Natural killer cell (primary cell): Measurements from ENCODE around the gene CHFR. TPM values are rescaled to one million over a fixed set of nuclear protein-coding genes. Genes with fewer than 3 reads are reported as not detected.
"Not testable (repeated sequence)": the region's sequence is repeated elsewhere in the genome, so short reads cannot be mapped to it uniquely, and the experiment has no call there.

Experiments used
- ATAC-seq, 3 donors: fragments of 150-1000 bp in 2 of 3; fragments of 200-7000 bp in 1 of 3; cut with Tn5 transposase; 1 replicate in 1 of 3; 2 replicates in 2 of 3; pipeline ENCODE4 v1.10.0; 2021; ENCODE audit warnings: mild to moderate bottlenecking in 2 of 3, moderate library complexity in 2 of 3
- DNase-seq, 2 donors: peaks; one replicate each; pipeline versions ENCODE4 v3.0.0 to v3.0.0-alpha.2; 2013 to 2021; ENCODE audit warnings: mixed read lengths in 1 of 2
- H3K27ac ChIP-seq: one replicate; pipeline ENCODE4 v1.5.1; 2013; ENCODE audit warnings: mild to moderate bottlenecking, low read length
- H3K27me3 ChIP-seq: one replicate; pipeline ENCODE4 v1.6.1; 2013; ENCODE audit warnings: low read length; ENCODE audit not compliant: control insufficient read depth, insufficient read depth
- H3K36me3 ChIP-seq: one replicate; pipeline ENCODE4 v1.6.1; 2013; ENCODE audit warnings: low read length; ENCODE audit not compliant: control insufficient read depth, insufficient read depth
- H3K4me1 ChIP-seq: one replicate; pipeline ENCODE4 v1.6.1; 2013; ENCODE audit warnings: low read length; ENCODE audit not compliant: control insufficient read depth, insufficient read depth
- H3K4me3 ChIP-seq: one replicate; pipeline ENCODE4 v1.5.1; 2013; ENCODE audit warnings: low read length
- H3K9me3 ChIP-seq: one replicate; pipeline ENCODE4 v1.6.1; 2013; ENCODE audit warnings: low read length; ENCODE audit not compliant: control insufficient read depth, insufficient read depth
- H3K27ac Mint-ChIP-seq, 2 donors: one replicate each; pipeline ENCODE4 v1.8.0; 2022; ENCODE audit warnings: mild to moderate bottlenecking in 2 of 2, mixed read lengths in 2 of 2, moderate library complexity in 1 of 2
- H3K27me3 Mint-ChIP-seq, 2 donors: one replicate each; pipeline ENCODE4 v1.8.0; 2022; ENCODE audit warnings: low read depth in 2 of 2, mixed read lengths in 2 of 2
- H3K36me3 Mint-ChIP-seq: one replicate; pipeline ENCODE4 v1.8.0; 2022; ENCODE audit warnings: mixed read lengths
- H3K4me1 Mint-ChIP-seq, 2 donors: one replicate each; pipeline ENCODE4 v1.8.0; 2022; ENCODE audit warnings: mixed read lengths in 2 of 2
- H3K4me3 Mint-ChIP-seq: one replicate; pipeline ENCODE4 v1.8.0; 2022; ENCODE audit warnings: mild to moderate bottlenecking, moderate library complexity, mixed read lengths
- H3K9me3 Mint-ChIP-seq, 2 donors: one replicate each; pipeline ENCODE4 v1.8.0; 2022; ENCODE audit warnings: mixed read lengths in 2 of 2
- WGBS: methylation state at CpG from one replicate; pipeline ENCODE4 v1.1.7; 2013; ENCODE audit warnings: missing lambda C conversion rate; ENCODE audit not compliant: insufficient coverage; 5-methylcytosine and 5-hydroxymethylcytosine counted together
- intact Hi-C: fragments of 100-400 bp; cut with micrococcal nuclease; formaldehyde crosslinking; loops from one replicate; pipeline ENCODE4 v1.14.2; 2022
- total RNA-seq, 4 donors: library from RNA; stranded (reverse); fragments of 120-200 nt in 1 of 4; gene quantifications; one replicate each; pipeline versions ENCODE4 v1.2.3 to v1.2.4, GENCODE V29; 2013 to 2022
- TF ChIP-seq, protein P1 (sequence below): fragments of 200-600 bp; IDR thresholded peaks from one replicate; pipeline ENCODE4 v1.8.0; 2022; ENCODE audit warnings: antibody characterized with exemption

CHFR gene
- total RNA-seq, 3 donors from 2014 or later (not counting 1 experiment from before 2014, with no cell fraction given), result 161 to 170 (median 168) TPM

- Histone ChIP-seq H3K4me1 (peaks cover 6% of the 10 kb centered on the region), H3K27ac (no peak overlapping the region), H3K9me3 (no peaks in the 10 kb centered on the region), H3K36me3 (peaks cover 8% of the 10 kb centered on the region), H3K27me3 (no peaks in the 10 kb centered on the region), H3K4me3 (no peak overlapping the region)
- H3K4me1 Mint-ChIP-seq, result peaks cover 17 to 28% of the 10 kb centered on the region in 2 donors
- DNase-seq (no peak), ATAC-seq (no peak)
- 95% methylated on average over 7 of the region's 7 CpGs for WGBS
- H3K27ac Mint-ChIP-seq, result peak overlapping the region; percentile 4 to 26
- intact Hi-C loops, result no loop called here
- no peaks in the 10 kb centered on the region for H3K9me3 Mint-ChIP-seq
- TF ChIP-seq, protein P1, sequence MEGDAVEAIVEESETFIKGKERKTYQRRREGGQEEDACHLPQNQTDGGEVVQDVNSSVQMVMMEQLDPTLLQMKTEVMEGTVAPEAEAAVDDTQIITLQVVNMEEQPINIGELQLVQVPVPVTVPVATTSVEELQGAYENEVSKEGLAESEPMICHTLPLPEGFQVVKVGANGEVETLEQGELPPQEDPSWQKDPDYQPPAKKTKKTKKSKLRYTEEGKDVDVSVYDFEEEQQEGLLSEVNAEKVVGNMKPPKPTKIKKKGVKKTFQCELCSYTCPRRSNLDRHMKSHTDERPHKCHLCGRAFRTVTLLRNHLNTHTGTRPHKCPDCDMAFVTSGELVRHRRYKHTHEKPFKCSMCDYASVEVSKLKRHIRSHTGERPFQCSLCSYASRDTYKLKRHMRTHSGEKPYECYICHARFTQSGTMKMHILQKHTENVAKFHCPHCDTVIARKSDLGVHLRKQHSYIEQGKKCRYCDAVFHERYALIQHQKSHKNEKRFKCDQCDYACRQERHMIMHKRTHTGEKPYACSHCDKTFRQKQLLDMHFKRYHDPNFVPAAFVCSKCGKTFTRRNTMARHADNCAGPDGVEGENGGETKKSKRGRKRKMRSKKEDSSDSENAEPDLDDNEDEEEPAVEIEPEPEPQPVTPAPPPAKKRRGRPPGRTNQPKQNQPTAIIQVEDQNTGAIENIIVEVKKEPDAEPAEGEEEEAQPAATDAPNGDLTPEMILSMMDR, result no peak
- no peaks in the 10 kb centered on the region for H3K27me3 Mint-ChIP-seq
- no peak overlapping the region for H3K4me3 Mint-ChIP-seq
- no peaks in the 10 kb centered on the region for H3K36me3 Mint-ChIP-seq
Measured at GRCh38 chr12:132881818-132882217, 5.6 kb downstream of the CHFR start.

DNA sequence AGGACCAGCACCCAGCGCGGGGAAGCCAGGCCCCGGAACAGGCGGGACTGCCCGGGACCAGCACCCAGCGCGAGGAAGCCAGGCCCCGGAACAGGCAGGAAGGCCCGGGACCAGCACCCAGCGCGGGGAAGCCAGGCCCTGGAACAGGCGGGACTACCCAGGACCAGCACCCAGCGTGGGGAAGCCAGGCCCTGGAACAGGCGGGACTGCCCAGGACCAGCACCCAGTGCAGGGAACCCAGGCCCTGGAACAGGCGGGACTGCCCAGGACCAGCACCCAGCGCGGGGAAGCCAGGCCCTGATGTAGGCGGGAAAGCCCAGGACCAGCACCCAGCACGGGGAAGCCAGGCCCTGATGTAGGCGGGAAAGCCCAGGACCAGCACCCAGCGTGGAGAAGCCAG is 12.8 kb downstream of the CHFR start:
- peaks cover 61% of the 10 kb centered on the region for H3K36me3 ChIP-seq
- H3K27ac ChIP-seq, result not testable (repeated sequence)

GRCh38 chr12:132874175-132874574 is 13.2 kb downstream of the CHFR start:
- peak overlapping the region in 1 of 2 donors; percentile 61 for H3K27ac Mint-ChIP-seq
- peaks cover 0 to 5% of the 10 kb centered on the region in 2 donors for H3K4me1 Mint-ChIP-seq

More for the DNA sequence above, 12.8 kb downstream of the CHFR start:
- H3K27me3 Mint-ChIP-seq, H3K9me3 Mint-ChIP-seq, DNase-seq, H3K36me3 Mint-ChIP-seq, H3K4me3 ChIP-seq, intact Hi-C loops, H3K27ac Mint-ChIP-seq, H3K4me3 Mint-ChIP-seq, H3K9me3 ChIP-seq, ATAC-seq, H3K27me3 ChIP-seq, H3K4me1 Mint-ChIP-seq: not testable (repeated sequence)
- H3K4me1 ChIP-seq, result peaks cover 12% of the 10 kb centered on the region
- 97% methylated on average over 21 of the region's 21 CpGs for WGBS

GRCh38 chr12:132873724-132874123 is 13.7 kb downstream of the CHFR start:
- DNase-seq (no peak), ATAC-seq (no peak)
- Mint-ChIP-seq H3K36me3 (peaks cover 6% of the 10 kb centered on the region), H3K4me1 (peaks cover 0 to 5% of the 10 kb centered on the region in 2 donors), H3K27ac (peak overlapping the region in 1 of 2 donors; percentile 61), H3K9me3 (no peaks in the 10 kb centered on the region), H3K4me3 (no peak overlapping the region), H3K27me3 (no peaks in the 10 kb centered on the region)
- Histone ChIP-seq H3K9me3 (no peaks in the 10 kb centered on the region), H3K4me3 (no peak overlapping the region), H3K36me3 (peaks cover 66% of the 10 kb centered on the region), H3K4me1 (peaks cover 12% of the 10 kb centered on the region), H3K27me3 (no peaks in the 10 kb centered on the region), H3K27ac (no peak overlapping the region)
- intact Hi-C loops, result no loop called here
- TF ChIP-seq, protein P1, result no peak
- 93% methylated on average over 10 of the region's 10 CpGs for WGBS

More at GRCh38 chr12:132874175-132874574, 13.2 kb downstream of the CHFR start:
- no peaks in the 10 kb centered on the region for H3K9me3 ChIP-seq
- no peaks in the 10 kb centered on the region for H3K27me3 ChIP-seq
- no peak overlapping the region for H3K4me3 Mint-ChIP-seq
- peaks cover 6% of the 10 kb centered on the region for H3K36me3 Mint-ChIP-seq
- H3K27ac ChIP-seq, result no peak overlapping the region
- 98% methylated on average over 11 of the region's 11 CpGs for WGBS
- intact Hi-C loops, result no loop called here
- no peak overlapping the region for H3K4me3 ChIP-seq
- H3K27me3 Mint-ChIP-seq, result no peaks in the 10 kb centered on the region
- H3K36me3 ChIP-seq, result peaks cover 65% of the 10 kb centered on the region
- no peak for DNase-seq
- TF ChIP-seq, protein P1, result no peak
- ATAC-seq, result no peak
- peaks cover 12% of the 10 kb centered on the region for H3K4me1 ChIP-seq
- no peaks in the 10 kb centered on the region for H3K9me3 Mint-ChIP-seq
